ENCODE data around the gene TNK2.

- peak; percentile 10 for TF ChIP-seq CTCF (IDR thresholded peaks at IDR 0.05; ENCODE audit: borderline replicate concordance, extremely low read depth, low read length, poor library complexity, severe bottlenecking)
- no peak for TF ChIP-seq EZH2 (IDR thresholded peaks at IDR 0.05; ENCODE audit: borderline replicate concordance, low read depth, low read length, severe bottlenecking)
These were observed at the start of gene TNK2 for GRCh38 chr3:195907934-195908693.

Data from DND-41 (cell line).